ENCODE measurements around the gene DACT3.

GRCh38 chr19:46700704-46701103 is 39.7 kb upstream of the DACT3 start:
- TF ChIP-seq, protein P1, sequence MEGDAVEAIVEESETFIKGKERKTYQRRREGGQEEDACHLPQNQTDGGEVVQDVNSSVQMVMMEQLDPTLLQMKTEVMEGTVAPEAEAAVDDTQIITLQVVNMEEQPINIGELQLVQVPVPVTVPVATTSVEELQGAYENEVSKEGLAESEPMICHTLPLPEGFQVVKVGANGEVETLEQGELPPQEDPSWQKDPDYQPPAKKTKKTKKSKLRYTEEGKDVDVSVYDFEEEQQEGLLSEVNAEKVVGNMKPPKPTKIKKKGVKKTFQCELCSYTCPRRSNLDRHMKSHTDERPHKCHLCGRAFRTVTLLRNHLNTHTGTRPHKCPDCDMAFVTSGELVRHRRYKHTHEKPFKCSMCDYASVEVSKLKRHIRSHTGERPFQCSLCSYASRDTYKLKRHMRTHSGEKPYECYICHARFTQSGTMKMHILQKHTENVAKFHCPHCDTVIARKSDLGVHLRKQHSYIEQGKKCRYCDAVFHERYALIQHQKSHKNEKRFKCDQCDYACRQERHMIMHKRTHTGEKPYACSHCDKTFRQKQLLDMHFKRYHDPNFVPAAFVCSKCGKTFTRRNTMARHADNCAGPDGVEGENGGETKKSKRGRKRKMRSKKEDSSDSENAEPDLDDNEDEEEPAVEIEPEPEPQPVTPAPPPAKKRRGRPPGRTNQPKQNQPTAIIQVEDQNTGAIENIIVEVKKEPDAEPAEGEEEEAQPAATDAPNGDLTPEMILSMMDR (IDR thresholded peaks at IDR 0.05) = no peak
- TF ChIP-seq POLR2AphosphoS5 (IDR thresholded peaks at IDR 0.05) = no peak

All from suprapubic skin (tissue), 3 donors.